HCT116 (cell line): ENCODE data around the gene GOLT1A.

Experiments used
- EZH2phosphoT487 ChIP-seq: fragments of 200-600 bp; IDR thresholded peaks from 2 replicates; pipeline ENCODE4 v1.6.1; 2018; ENCODE audit warnings: antibody characterized with exemption, borderline replicate concordance
- POLR2AphosphoS5 ChIP-seq: IDR thresholded peaks from 2 replicates; pipeline ENCODE4 v1.6.1; 2011; ENCODE audit warnings: mild to moderate bottlenecking, low read depth, low read length, moderate library complexity
- RAD21 ChIP-seq: IDR thresholded peaks from 2 replicates; pipeline ENCODE4 v1.6.1; 2012; ENCODE audit warnings: low read depth, mild to moderate bottlenecking
- YY1 ChIP-seq: IDR thresholded peaks from 2 replicates; pipeline ENCODE4 v1.6.1; 2011; ENCODE audit warnings: low read length, low read depth, moderate library complexity, mild to moderate bottlenecking; ENCODE audit not compliant: insufficient replicate concordance; ENCODE audit errors: extremely low read depth
- TF ChIP-seq, protein P1 (sequence below), 3 experiments: fragments of 200-600 bp in 1 of 3; sonication (generic) in 1 of 3; IDR thresholded peaks in 2 of 3; conservative IDR thresholded peaks in 1 of 3; 2 replicates each; pipeline ENCODE4 v1.5.1; 2012 to 2017; ENCODE audit warnings: low read depth in 2 of 3, low read length in 2 of 3, antibody characterized with exemption in 1 of 3, borderline replicate concordance in 1 of 3, control low read depth in 1 of 3, mild to moderate bottlenecking in 1 of 3, mixed read lengths in 1 of 3, mixed run types in 1 of 3, moderate library complexity in 1 of 3; ENCODE audit not compliant: insufficient read depth in 1 of 3
- TF ChIP-seq, protein P2 (sequence below): IDR thresholded peaks from 2 replicates; pipeline ENCODE4 v1.6.1; 2012; ENCODE audit warnings: low read depth

- TF ChIP-seq, protein P1, sequence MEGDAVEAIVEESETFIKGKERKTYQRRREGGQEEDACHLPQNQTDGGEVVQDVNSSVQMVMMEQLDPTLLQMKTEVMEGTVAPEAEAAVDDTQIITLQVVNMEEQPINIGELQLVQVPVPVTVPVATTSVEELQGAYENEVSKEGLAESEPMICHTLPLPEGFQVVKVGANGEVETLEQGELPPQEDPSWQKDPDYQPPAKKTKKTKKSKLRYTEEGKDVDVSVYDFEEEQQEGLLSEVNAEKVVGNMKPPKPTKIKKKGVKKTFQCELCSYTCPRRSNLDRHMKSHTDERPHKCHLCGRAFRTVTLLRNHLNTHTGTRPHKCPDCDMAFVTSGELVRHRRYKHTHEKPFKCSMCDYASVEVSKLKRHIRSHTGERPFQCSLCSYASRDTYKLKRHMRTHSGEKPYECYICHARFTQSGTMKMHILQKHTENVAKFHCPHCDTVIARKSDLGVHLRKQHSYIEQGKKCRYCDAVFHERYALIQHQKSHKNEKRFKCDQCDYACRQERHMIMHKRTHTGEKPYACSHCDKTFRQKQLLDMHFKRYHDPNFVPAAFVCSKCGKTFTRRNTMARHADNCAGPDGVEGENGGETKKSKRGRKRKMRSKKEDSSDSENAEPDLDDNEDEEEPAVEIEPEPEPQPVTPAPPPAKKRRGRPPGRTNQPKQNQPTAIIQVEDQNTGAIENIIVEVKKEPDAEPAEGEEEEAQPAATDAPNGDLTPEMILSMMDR (IDR thresholded peaks at IDR 0.05 in 2 of 3, conservative IDR thresholded peaks at IDR 0.05 in 1 of 3; ENCODE audit: borderline replicate concordance in 1 of 3, insufficient read depth in 1 of 3, low read depth in 2 of 3, low read length in 2 of 3): no peak
- TF ChIP-seq, protein P2, sequence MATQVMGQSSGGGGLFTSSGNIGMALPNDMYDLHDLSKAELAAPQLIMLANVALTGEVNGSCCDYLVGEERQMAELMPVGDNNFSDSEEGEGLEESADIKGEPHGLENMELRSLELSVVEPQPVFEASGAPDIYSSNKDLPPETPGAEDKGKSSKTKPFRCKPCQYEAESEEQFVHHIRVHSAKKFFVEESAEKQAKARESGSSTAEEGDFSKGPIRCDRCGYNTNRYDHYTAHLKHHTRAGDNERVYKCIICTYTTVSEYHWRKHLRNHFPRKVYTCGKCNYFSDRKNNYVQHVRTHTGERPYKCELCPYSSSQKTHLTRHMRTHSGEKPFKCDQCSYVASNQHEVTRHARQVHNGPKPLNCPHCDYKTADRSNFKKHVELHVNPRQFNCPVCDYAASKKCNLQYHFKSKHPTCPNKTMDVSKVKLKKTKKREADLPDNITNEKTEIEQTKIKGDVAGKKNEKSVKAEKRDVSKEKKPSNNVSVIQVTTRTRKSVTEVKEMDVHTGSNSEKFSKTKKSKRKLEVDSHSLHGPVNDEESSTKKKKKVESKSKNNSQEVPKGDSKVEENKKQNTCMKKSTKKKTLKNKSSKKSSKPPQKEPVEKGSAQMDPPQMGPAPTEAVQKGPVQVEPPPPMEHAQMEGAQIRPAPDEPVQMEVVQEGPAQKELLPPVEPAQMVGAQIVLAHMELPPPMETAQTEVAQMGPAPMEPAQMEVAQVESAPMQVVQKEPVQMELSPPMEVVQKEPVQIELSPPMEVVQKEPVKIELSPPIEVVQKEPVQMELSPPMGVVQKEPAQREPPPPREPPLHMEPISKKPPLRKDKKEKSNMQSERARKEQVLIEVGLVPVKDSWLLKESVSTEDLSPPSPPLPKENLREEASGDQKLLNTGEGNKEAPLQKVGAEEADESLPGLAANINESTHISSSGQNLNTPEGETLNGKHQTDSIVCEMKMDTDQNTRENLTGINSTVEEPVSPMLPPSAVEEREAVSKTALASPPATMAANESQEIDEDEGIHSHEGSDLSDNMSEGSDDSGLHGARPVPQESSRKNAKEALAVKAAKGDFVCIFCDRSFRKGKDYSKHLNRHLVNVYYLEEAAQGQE: no peak
- TF ChIP-seq EZH2phosphoT487 (no peak), POLR2AphosphoS5 (no peak), RAD21 (no peak), YY1 (no peak)
Measured at GRCh38 chr1:204222006-204222763, 8.4 kb upstream of the GOLT1A start.
